ENCODE measurements around the gene NINJ2.

GRCh38 chr12:675562-675961 is 12.3 kb upstream of the NINJ2 start:
- TF ChIP-seq CTCF (IDR thresholded peaks at IDR 0.05) (no peak), POLR2A (IDR thresholded peaks at IDR 0.05) (no peak), EP300 (IDR thresholded peaks at IDR 0.05) (no peak)
